Uterus (tissue), 2 donors: ENCODE measurements around the gene SHMT1.
"Not testable (repeated sequence)": the region's sequence is repeated elsewhere in the genome, so short reads cannot be mapped to it uniquely, and the experiment has no call there.

Experiments
- POLR2A ChIP-seq, 2 donors: fragments of 450-650 bp; IDR thresholded peaks; one replicate each; pipeline ENCODE4 v1.6.1; 2016; ENCODE audit warnings: antibody characterized with exemption in 2 of 2, mild to moderate bottlenecking in 1 of 2, moderate library complexity in 1 of 2
- TF ChIP-seq, protein P1 (sequence below), 4 experiments: fragments of 200-600 bp in 2 of 4; fragments of 450-650 bp in 2 of 4; sonication (generic) in 2 of 4; IDR thresholded peaks; one replicate each; pipeline ENCODE4 v1.5.1; 2016 to 2019; ENCODE audit warnings: antibody characterized with exemption in 4 of 4, mild to moderate bottlenecking in 2 of 4, moderate library complexity in 1 of 4

DNA sequence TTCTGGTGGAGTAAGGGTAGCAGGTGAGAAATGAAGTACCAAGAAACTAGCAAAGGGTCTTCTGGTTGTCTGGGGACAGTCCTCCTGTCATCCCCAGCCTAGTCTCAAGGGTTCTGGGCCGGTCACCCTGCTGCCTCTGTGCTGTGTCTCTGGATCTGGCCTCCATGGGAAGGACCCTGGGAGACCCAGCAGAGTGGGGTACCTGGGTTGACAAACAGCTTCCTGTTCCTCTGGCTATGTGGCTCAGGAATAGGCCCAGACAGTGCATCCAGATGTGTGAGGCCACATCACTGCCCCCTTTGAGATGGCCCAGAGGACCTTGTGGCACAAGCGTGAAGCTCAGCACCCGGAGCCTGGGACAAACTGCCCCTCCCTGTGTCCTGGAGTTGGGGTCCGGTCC lies 24.9 kb upstream of the SHMT1 start:
- not testable (repeated sequence) for TF ChIP-seq POLR2A (IDR thresholded peaks at IDR 0.05)
- TF ChIP-seq, protein P1, sequence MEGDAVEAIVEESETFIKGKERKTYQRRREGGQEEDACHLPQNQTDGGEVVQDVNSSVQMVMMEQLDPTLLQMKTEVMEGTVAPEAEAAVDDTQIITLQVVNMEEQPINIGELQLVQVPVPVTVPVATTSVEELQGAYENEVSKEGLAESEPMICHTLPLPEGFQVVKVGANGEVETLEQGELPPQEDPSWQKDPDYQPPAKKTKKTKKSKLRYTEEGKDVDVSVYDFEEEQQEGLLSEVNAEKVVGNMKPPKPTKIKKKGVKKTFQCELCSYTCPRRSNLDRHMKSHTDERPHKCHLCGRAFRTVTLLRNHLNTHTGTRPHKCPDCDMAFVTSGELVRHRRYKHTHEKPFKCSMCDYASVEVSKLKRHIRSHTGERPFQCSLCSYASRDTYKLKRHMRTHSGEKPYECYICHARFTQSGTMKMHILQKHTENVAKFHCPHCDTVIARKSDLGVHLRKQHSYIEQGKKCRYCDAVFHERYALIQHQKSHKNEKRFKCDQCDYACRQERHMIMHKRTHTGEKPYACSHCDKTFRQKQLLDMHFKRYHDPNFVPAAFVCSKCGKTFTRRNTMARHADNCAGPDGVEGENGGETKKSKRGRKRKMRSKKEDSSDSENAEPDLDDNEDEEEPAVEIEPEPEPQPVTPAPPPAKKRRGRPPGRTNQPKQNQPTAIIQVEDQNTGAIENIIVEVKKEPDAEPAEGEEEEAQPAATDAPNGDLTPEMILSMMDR (IDR thresholded peaks at IDR 0.05) = not testable (repeated sequence)
